CD14-positive monocyte (primary cell): Measurements from ENCODE around the gene AMD1. TPM values are rescaled to one million over a fixed set of nuclear protein-coding genes. Genes with fewer than 3 reads are reported as not detected.

Source experiments
- DNase-seq, 3 donors: peaks; one replicate each; pipeline ENCODE4 v3.0.0-alpha.2; 2011 to 2022
- H2AFZ ChIP-seq: 2 replicates; pipeline ENCODE4 v1.6.0; 2012; ENCODE audit warnings: mild to moderate bottlenecking, low read depth, low read length, inconsistent platforms; ENCODE audit not compliant: insufficient read depth, poor library complexity, severe bottlenecking
- H3K27ac ChIP-seq, 2 donors: 1 replicate in 1 of 2; 2 replicates in 1 of 2; pipeline ENCODE4 v1.5.1; 2012 to 2013; ENCODE audit warnings: low read length in 2 of 2, control low read depth in 1 of 2, inconsistent platforms in 1 of 2, low read depth in 1 of 2, mild to moderate bottlenecking in 1 of 2
- H3K27me3 ChIP-seq, 2 donors: one replicate each; pipeline versions ENCODE4 v1.6.0 to v1.6.1; 2011 to 2013; ENCODE audit warnings: low read length in 2 of 2; ENCODE audit not compliant: control insufficient read depth in 2 of 2, insufficient read depth in 2 of 2
- H3K36me3 ChIP-seq, 2 donors: replicated peaks in 1 of 2; 1 replicate in 1 of 2; 2 replicates in 1 of 2; pipeline versions ENCODE4 v1.5.1 to v1.6.1; 2012 to 2013; ENCODE audit warnings: low read length in 2 of 2, control low read depth in 1 of 2, inconsistent platforms in 1 of 2, mild to moderate bottlenecking in 1 of 2; ENCODE audit not compliant: insufficient read depth in 2 of 2, control insufficient read depth in 1 of 2
- H3K4me1 ChIP-seq, 2 donors: 1 replicate in 1 of 2; 2 replicates in 1 of 2; pipeline versions ENCODE4 v1.5.1 to v1.6.1; 2012 to 2013; ENCODE audit warnings: low read length in 2 of 2, control low read depth in 1 of 2, inconsistent platforms in 1 of 2, mild to moderate bottlenecking in 1 of 2, moderate library complexity in 1 of 2; ENCODE audit not compliant: insufficient read depth in 2 of 2, control insufficient read depth in 1 of 2
- H3K4me2 ChIP-seq: replicated peaks from 2 replicates; pipeline ENCODE3; 2012; ENCODE audit warnings: low read length, moderate library complexity, mild to moderate bottlenecking; ENCODE audit not compliant: poor library complexity, severe bottlenecking; ENCODE audit errors: extremely low read depth
- H3K4me3 ChIP-seq, 3 experiments: fragments of 200-600 bp in 1 of 3; sonication (generic) in 1 of 3; replicated peaks in 1 of 3; 1 replicate in 2 of 3; 2 replicates in 1 of 3; pipeline ENCODE4 v1.5.1; 2011 to 2013; ENCODE audit warnings: low read length in 3 of 3, mild to moderate bottlenecking in 3 of 3, control low read depth in 2 of 3, low read depth in 2 of 3, inconsistent platforms in 1 of 3, moderate library complexity in 1 of 3
- H3K79me2 ChIP-seq: 2 replicates; pipeline ENCODE4 v1.6.0; 2012; ENCODE audit warnings: mild to moderate bottlenecking, control low read depth, inconsistent platforms, low read length, moderate library complexity; ENCODE audit not compliant: insufficient read depth
- H3K9ac ChIP-seq: 2 replicates; pipeline ENCODE4 v1.6.0; 2017; ENCODE audit warnings: low read length, mild to moderate bottlenecking; ENCODE audit not compliant: insufficient read depth, poor library complexity, severe bottlenecking
- H3K9me3 ChIP-seq, 2 donors: replicated peaks in 1 of 2; 1 replicate in 1 of 2; 2 replicates in 1 of 2; pipeline versions ENCODE4 v1.5.1 to v1.6.1; 2012 to 2013; ENCODE audit warnings: low read length in 2 of 2, control low read depth in 1 of 2; ENCODE audit not compliant: control insufficient read depth in 1 of 2, insufficient read depth in 1 of 2
- H4K20me1 ChIP-seq: 2 replicates; pipeline ENCODE4 v1.6.0; 2012; ENCODE audit warnings: mild to moderate bottlenecking, low read length, control low read depth, moderate library complexity; ENCODE audit not compliant: insufficient read depth
- H3K27ac Mint-ChIP-seq, 7 donors: one replicate each; pipeline ENCODE4 v1.8.0; 2020; ENCODE audit warnings: mild to moderate bottlenecking in 7 of 7, mixed read lengths in 7 of 7, moderate library complexity in 6 of 7, inconsistent platforms in 2 of 7
- H3K27me3 Mint-ChIP-seq, 3 donors: one replicate each; pipeline ENCODE4 v1.8.0; 2021 to 2022; ENCODE audit warnings: low read depth in 3 of 3, mild to moderate bottlenecking in 3 of 3, mixed read lengths in 3 of 3, moderate library complexity in 3 of 3, inconsistent platforms in 1 of 3
- H3K36me3 Mint-ChIP-seq, 2 donors: one replicate each; pipeline ENCODE4 v1.8.0; 2020; ENCODE audit warnings: mixed read lengths in 2 of 2, inconsistent platforms in 1 of 2, mild to moderate bottlenecking in 1 of 2
- H3K4me1 Mint-ChIP-seq: one replicate; pipeline ENCODE4 v1.8.0; 2020; ENCODE audit warnings: mild to moderate bottlenecking, mixed read lengths
- H3K4me3 Mint-ChIP-seq, 2 donors: one replicate each; pipeline ENCODE4 v1.8.0; 2020; ENCODE audit warnings: mild to moderate bottlenecking in 2 of 2, mixed read lengths in 2 of 2, moderate library complexity in 1 of 2
- H3K9me3 Mint-ChIP-seq, 7 donors: one replicate each; pipeline ENCODE4 v1.8.0; 2020 to 2022; ENCODE audit warnings: mixed read lengths in 7 of 7, mild to moderate bottlenecking in 6 of 7, moderate library complexity in 6 of 7, inconsistent platforms in 2 of 7
- CTCF ChIP-seq: fragments of 200-600 bp; IDR thresholded peaks from one replicate; pipeline ENCODE4 v1.8.0; 2022; ENCODE audit warnings: antibody characterized with exemption, mild to moderate bottlenecking
- WGBS: methylation state at CpG from one replicate; pipeline ENCODE4 v1.1.5; 2013; ENCODE audit warnings: missing lambda C conversion rate; ENCODE audit not compliant: insufficient coverage; 5-methylcytosine and 5-hydroxymethylcytosine counted together
- intact Hi-C, 2 donors: fragments of 100-400 bp; cut with micrococcal nuclease; formaldehyde crosslinking; loops; one replicate each; pipeline versions ENCODE4 v1.15.0 to v1.15.1; 2023
- polyA plus RNA-seq, 3 donors: library from polyadenylated mRNA; depleted of rRNA in 1 of 3; unstranded in 2 of 3; stranded (reverse) in 1 of 3; fragments of 300-500 nt in 2 of 3; fragments of >200 nt in 1 of 3; fragmentation: Illumina TruSeq in 2 of 3; gene quantifications; 1 replicate in 2 of 3; 2 replicates in 1 of 3; pipeline ENCODE4 v1.2.3, GENCODE V29; 2012 to 2021

Gene AMD1
- polyA plus RNA-seq, 3 donors = 35.0 to 60.5 (median 45.3) TPM

- Mint-ChIP-seq H3K27me3 (no peaks in the 10 kb centered on the region), H3K9me3 (peaks cover 0 to 2% (median 0%) of the 10 kb centered on the region in 7 donors), H3K4me1 (peaks cover 82% of the 10 kb centered on the region), H3K27ac (peak overlapping the region in 4 of 7 donors; percentile 50 to 73 (median 66)), H3K4me3 (peak overlapping the region in 1 of 2 donors; percentile 49), H3K36me3 (peaks cover 0 to 3% of the 10 kb centered on the region in 2 donors)
- no peak for DNase-seq
- H3K9me3 ChIP-seq = no peaks in the 10 kb centered on the region
- H3K79me2 ChIP-seq = peaks cover 100% of the 10 kb centered on the region
- H3K27ac ChIP-seq = peak overlapping the region in 1 of 2 donors; percentile 93
- H3K36me3 ChIP-seq = no peaks in the 10 kb centered on the region
- H4K20me1 ChIP-seq = peaks cover 94% of the 10 kb centered on the region
- H3K4me3 ChIP-seq = no peak overlapping the region
- no peaks in the 10 kb centered on the region for H3K27me3 ChIP-seq
- intact Hi-C loops = loop anchor here in 1 of 2 donors (10.0 kb wide), 1 partner anchor 196 kb away; no protein-coding TSS in a partner anchor
- no peak for TF ChIP-seq CTCF
- 81% methylated on average over 5 of the region's 9 CpGs for WGBS
- no peak overlapping the region for H3K4me2 ChIP-seq
- peaks cover 73 to 87% of the 10 kb centered on the region in 2 donors for H3K4me1 ChIP-seq
- H3K9ac ChIP-seq = no peak overlapping the region
- H2AFZ ChIP-seq = no peak overlapping the region
Observed at GRCh38 chr6:110880651-110881050, 6.1 kb downstream of the AMD1 start.

GRCh38 chr6:110881546-110882273 is 7.1 kb downstream of the AMD1 start:
- 80% methylated on average over 2 of the region's 9 CpGs for WGBS
- intact Hi-C loops = loop anchor here in 1 of 2 donors (10.0 kb wide), 1 partner anchor 197 kb away; no protein-coding TSS in a partner anchor
- Mint-ChIP-seq H3K27me3 (no peaks in the 10 kb centered on the region), H3K4me1 (peaks cover 87% of the 10 kb centered on the region), H3K9me3 (no peaks in the 10 kb centered on the region), H3K36me3 (peaks cover 0 to 3% of the 10 kb centered on the region in 2 donors), H3K4me3 (peak overlapping the region in 1 of 2 donors; percentile 34), H3K27ac (peak overlapping the region in 6 of 7 donors; percentile 12 to 88 (median 72))
- no peaks in the 10 kb centered on the region for H3K36me3 ChIP-seq
- H3K9ac ChIP-seq = no peak overlapping the region
- H2AFZ ChIP-seq = no peak overlapping the region
- H3K4me3 ChIP-seq = no peak overlapping the region
- no peaks in the 10 kb centered on the region for H3K9me3 ChIP-seq
- peaks cover 100% of the 10 kb centered on the region for H3K79me2 ChIP-seq
- peaks cover 99% of the 10 kb centered on the region for H4K20me1 ChIP-seq
- H3K27me3 ChIP-seq = no peaks in the 10 kb centered on the region
- TF ChIP-seq CTCF = no peak
- peak overlapping the region; percentile 7 for H3K4me2 ChIP-seq
- peak overlapping the region in 1 of 2 donors; percentile 93 for H3K27ac ChIP-seq
- DNase-seq = no peak
- H3K4me1 ChIP-seq = peaks cover 72 to 95% of the 10 kb centered on the region in 2 donors
